Breast epithelium (tissue), 4 donors: ENCODE measurements around the gene FLVCR1. TPM values are rescaled to one million over a fixed set of nuclear protein-coding genes. Genes with fewer than 3 reads are reported as not detected.

Source experiments
- DNase-seq, 2 donors: peaks; one replicate each; pipeline ENCODE4 v3.0.0-alpha.2; 2019; ENCODE audit warnings: low spot score in 2 of 2
- H3K27ac ChIP-seq, 2 donors: fragments of 200-600 bp; sonication (generic) in 1 of 2; one replicate each; pipeline ENCODE4 v1.5.1; 2016 to 2019; ENCODE audit warnings: mild to moderate bottlenecking in 1 of 2
- H3K27me3 ChIP-seq, 2 donors: fragments of 200-600 bp; sonication (generic) in 1 of 2; one replicate each; pipeline versions ENCODE4 v1.5.1 to v1.6.0; 2017 to 2019; ENCODE audit warnings: control low read depth in 1 of 2, mild to moderate bottlenecking in 1 of 2
- H3K36me3 ChIP-seq: fragments of 200-600 bp; one replicate; pipeline ENCODE4 v1.5.1; 2019
- H3K4me1 ChIP-seq, 2 donors: fragments of 200-600 bp; sonication (generic); one replicate each; pipeline ENCODE4 v1.5.1; 2016 to 2019; ENCODE audit warnings: control low read depth in 1 of 2
- H3K4me3 ChIP-seq, 3 donors: fragments of 200-600 bp; sonication (generic); 1 replicate in 2 of 3; 2 replicates in 1 of 3; pipeline ENCODE4 v1.5.1; 2016 to 2019; ENCODE audit warnings: mild to moderate bottlenecking in 3 of 3, moderate library complexity in 2 of 3
- H3K9me3 ChIP-seq, 2 donors: fragments of 200-600 bp; sonication (generic) in 1 of 2; one replicate each; pipeline ENCODE4 v1.5.1; 2016 to 2019; ENCODE audit warnings: control low read depth in 1 of 2
- POLR2A ChIP-seq: fragments of 450-650 bp; IDR thresholded peaks from one replicate; pipeline ENCODE4 v1.6.1; 2016; ENCODE audit warnings: antibody characterized with exemption, mild to moderate bottlenecking, moderate library complexity
- POLR2AphosphoS5 ChIP-seq, 3 donors: sonication (generic); formaldehyde crosslinking; IDR thresholded peaks; one replicate each; pipeline ENCODE4 v1.6.1; 2017; ENCODE audit warnings: antibody characterized with exemption in 3 of 3
- intact Hi-C: fragments of 100-400 bp; cut with DNase I; formaldehyde crosslinking; loops from one replicate; pipeline ENCODE4 v1.15.1; 2023; ENCODE audit warnings: low total_unique reads
- total RNA-seq, 3 donors: library from RNA; depleted of rRNA; stranded (reverse); fragments of >200 nt; gene quantifications; one replicate each; pipeline ENCODE4 v1.1.0, GENCODE V29; 2016
- TF ChIP-seq, protein P1 (sequence below), 3 donors: fragments of 450-650 bp; IDR thresholded peaks; one replicate each; pipeline ENCODE4 v1.5.1; 2016 to 2017; ENCODE audit warnings: antibody characterized with exemption in 3 of 3, mild to moderate bottlenecking in 3 of 3, moderate library complexity in 3 of 3

The FLVCR1 gene
- total RNA-seq, 3 donors from 2014 or later = 4.0 to 7.9 (median 6.1) TPM

DNA sequence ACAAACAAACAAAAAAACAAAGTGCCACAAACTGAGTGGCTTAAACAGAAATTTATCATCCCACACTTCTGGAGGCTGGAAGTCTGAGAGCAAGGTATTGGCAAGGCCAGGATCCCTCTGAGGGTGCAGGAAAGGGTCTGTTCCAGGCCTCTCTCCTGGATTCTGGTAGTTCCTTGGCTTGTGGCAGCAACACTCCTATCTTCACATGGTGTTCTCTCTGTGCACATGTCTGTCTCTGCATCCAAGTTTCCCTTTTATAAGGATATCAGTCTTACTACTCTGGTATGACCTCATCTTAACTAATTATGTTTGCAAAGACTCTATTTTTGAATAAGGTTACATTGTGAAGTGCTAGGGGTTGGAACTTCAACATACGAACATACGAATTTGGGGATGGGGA is 87.0 kb downstream of the FLVCR1 start:
- Histone ChIP-seq H3K36me3 (no peaks in the 10 kb centered on the region), H3K4me1 (no peaks in the 10 kb centered on the region), H3K4me3 (no peak overlapping the region), H3K27ac (no peak overlapping the region), H3K9me3 (no peaks in the 10 kb centered on the region), H3K27me3 (no peaks in the 10 kb centered on the region)
- intact Hi-C loops = no loop called here
- TF ChIP-seq POLR2A = no peak
- TF ChIP-seq POLR2AphosphoS5 (IDR thresholded peaks at IDR 0.05) = no peak
- TF ChIP-seq, protein P1, sequence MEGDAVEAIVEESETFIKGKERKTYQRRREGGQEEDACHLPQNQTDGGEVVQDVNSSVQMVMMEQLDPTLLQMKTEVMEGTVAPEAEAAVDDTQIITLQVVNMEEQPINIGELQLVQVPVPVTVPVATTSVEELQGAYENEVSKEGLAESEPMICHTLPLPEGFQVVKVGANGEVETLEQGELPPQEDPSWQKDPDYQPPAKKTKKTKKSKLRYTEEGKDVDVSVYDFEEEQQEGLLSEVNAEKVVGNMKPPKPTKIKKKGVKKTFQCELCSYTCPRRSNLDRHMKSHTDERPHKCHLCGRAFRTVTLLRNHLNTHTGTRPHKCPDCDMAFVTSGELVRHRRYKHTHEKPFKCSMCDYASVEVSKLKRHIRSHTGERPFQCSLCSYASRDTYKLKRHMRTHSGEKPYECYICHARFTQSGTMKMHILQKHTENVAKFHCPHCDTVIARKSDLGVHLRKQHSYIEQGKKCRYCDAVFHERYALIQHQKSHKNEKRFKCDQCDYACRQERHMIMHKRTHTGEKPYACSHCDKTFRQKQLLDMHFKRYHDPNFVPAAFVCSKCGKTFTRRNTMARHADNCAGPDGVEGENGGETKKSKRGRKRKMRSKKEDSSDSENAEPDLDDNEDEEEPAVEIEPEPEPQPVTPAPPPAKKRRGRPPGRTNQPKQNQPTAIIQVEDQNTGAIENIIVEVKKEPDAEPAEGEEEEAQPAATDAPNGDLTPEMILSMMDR (IDR thresholded peaks at IDR 0.05) = no peak
- no peak for DNase-seq

DNA sequence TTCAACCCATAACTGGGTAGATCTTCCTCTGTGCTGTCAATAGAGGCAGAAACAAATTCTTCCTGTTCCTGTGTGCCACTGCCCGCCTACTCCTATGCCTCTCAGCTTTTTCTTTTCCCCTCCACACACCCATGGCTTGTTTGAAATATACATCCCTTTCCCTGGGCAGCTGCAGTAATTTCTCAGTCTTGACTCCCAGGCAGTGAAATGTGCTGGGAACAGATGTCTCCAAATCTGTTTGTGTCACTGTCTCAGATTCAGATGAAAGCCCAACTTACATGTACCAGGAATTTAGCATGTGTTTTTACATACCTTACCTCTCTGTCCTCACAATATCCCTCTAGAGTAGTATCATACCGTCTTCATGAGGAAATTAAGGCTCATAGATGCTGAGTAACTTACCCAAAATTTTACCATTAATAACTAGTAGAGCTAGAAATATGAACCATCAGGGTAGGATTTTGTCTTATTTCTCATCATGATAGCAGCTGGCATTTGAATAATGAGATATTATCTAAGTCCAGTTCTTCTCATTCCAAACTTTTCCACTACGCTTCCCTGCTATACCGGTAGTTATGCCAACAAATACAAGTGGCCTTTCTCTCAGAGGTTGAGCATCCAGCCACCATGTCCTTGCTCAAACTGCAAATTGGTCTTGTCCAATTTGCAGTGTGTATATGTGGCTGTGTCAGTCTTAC is 87.5 kb downstream of the FLVCR1 start:
- TF ChIP-seq, protein P1 (IDR thresholded peaks at IDR 0.05) = no peak
- TF ChIP-seq POLR2A = no peak
- no peak for TF ChIP-seq POLR2AphosphoS5 (IDR thresholded peaks at IDR 0.05)
- Histone ChIP-seq H3K36me3 (no peaks in the 10 kb centered on the region), H3K4me3 (no peak overlapping the region), H3K9me3 (no peaks in the 10 kb centered on the region), H3K27me3 (no peaks in the 10 kb centered on the region), H3K4me1 (no peaks in the 10 kb centered on the region), H3K27ac (no peak overlapping the region)
- intact Hi-C loops = no loop called here
- DNase-seq = no peak

GRCh38 chr1:212946872-212947271 is 88.8 kb downstream of the FLVCR1 start:
- intact Hi-C loops = no loop called here
- no peaks in the 10 kb centered on the region for H3K36me3 ChIP-seq
- no peak overlapping the region for H3K27ac ChIP-seq
- no peak for DNase-seq
- TF ChIP-seq POLR2AphosphoS5 (IDR thresholded peaks at IDR 0.05) = no peak
- TF ChIP-seq, protein P1 (IDR thresholded peaks at IDR 0.05) = no peak
- TF ChIP-seq POLR2A = no peak
- no peak overlapping the region for H3K4me3 ChIP-seq
- H3K4me1 ChIP-seq = no peaks in the 10 kb centered on the region
- H3K9me3 ChIP-seq = no peaks in the 10 kb centered on the region
- H3K27me3 ChIP-seq = no peaks in the 10 kb centered on the region

Other genes with a start within 250 kb of the FLVCR1 start
- gene ATF3, start 249.5 kb upstream of the FLVCR1 start, total RNA-seq = 10 to 100 TPM in 2 of 3 donors, 1 to 10 TPM in 1; 6.7 to 90.9 (median 26.9) TPM
- 1 to 10 TPM; 1.0 to 7.5 (median 1.9) TPM for gene BATF3, start 158.4 kb upstream of the FLVCR1 start, total RNA-seq
- gene NSL1, start 66.5 kb upstream of the FLVCR1 start, total RNA-seq = 10 to 100 TPM; 28.5 to 47.5 (median 44.6) TPM
- gene TATDN3, start 66.4 kb upstream of the FLVCR1 start, total RNA-seq = 10 to 100 TPM in 2 of 3 donors, 1 to 10 TPM in 1; 9.2 to 28.6 (median 15.5) TPM
- not detected for gene SPATA45, start 10.6 kb upstream of the FLVCR1 start, total RNA-seq
- gene VASH2, start 92.3 kb downstream of the FLVCR1 start, total RNA-seq = 1 to 10 TPM; 2.3 to 4.0 (median 2.9) TPM
- gene ANGEL2, start 157.6 kb downstream of the FLVCR1 start, total RNA-seq = 10 to 100 TPM; 60.5 to 84.0 (median 72.4) TPM
- gene RPS6KC1, start 193.0 kb downstream of the FLVCR1 start, total RNA-seq = 10 to 100 TPM; 26.2 to 32.1 (median 28.2) TPM